ENCODE measurements around the gene CACNA2D3.

Gene CACNA2D3

GRCh38 chr3:54257125-54257720 lies 134.9 kb downstream of the CACNA2D3 start:
- DNase-seq (ENCODE audit: low read depth in 1 of 2, low spot score in 1 of 2): no peak
- in situ Hi-C loops (cut with HindIII; ENCODE audit: low pct_unique_long_range_greater_than_20kb, low sequenced_read_pairs): no loop called here
- no peak for TF ChIP-seq JUND (IDR thresholded peaks at IDR 0.05; ENCODE audit: low read depth)

DNA sequence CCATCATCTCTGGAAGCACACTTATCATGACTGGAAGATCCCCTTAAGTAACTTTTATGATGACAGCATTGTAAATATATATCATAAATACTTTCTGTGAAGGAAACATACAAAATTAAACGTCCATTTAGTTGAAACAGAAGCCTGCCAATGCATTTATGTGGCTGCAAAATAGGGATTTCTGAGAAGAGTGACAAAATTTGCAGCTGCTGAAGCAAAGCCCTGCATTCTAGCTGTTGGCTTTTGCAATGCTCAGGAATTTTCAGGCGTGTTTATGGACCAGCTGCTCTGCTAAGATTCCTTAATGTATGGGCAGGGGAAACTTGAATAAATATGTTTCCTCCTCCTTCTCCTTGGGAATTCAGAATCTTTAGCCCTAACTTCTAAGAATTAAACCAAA lies 137.3 kb downstream of the CACNA2D3 start:
- no peak for TF ChIP-seq JUND (IDR thresholded peaks at IDR 0.05; ENCODE audit: low read depth)
- in situ Hi-C loops (cut with HindIII; ENCODE audit: low pct_unique_long_range_greater_than_20kb, low sequenced_read_pairs): no loop called here
- no peak for DNase-seq (ENCODE audit: low read depth in 1 of 2, low spot score in 1 of 2)

GRCh38 chr3:54261141-54261540 lies 138.8 kb downstream of the CACNA2D3 start:
- in situ Hi-C loops (cut with HindIII; ENCODE audit: low pct_unique_long_range_greater_than_20kb, low sequenced_read_pairs): no loop called here
- no peak for DNase-seq (ENCODE audit: low read depth in 1 of 2, low spot score in 1 of 2)
- no peak for TF ChIP-seq JUND (IDR thresholded peaks at IDR 0.05; ENCODE audit: low read depth)

GRCh38 chr3:54262541-54262940 lies 140.2 kb downstream of the CACNA2D3 start:
- DNase-seq (ENCODE audit: low read depth in 1 of 2, low spot score in 1 of 2): no peak
- in situ Hi-C loops (cut with HindIII; ENCODE audit: low pct_unique_long_range_greater_than_20kb, low sequenced_read_pairs): no loop called here
- TF ChIP-seq JUND (IDR thresholded peaks at IDR 0.05; ENCODE audit: low read depth): no peak

DNA sequence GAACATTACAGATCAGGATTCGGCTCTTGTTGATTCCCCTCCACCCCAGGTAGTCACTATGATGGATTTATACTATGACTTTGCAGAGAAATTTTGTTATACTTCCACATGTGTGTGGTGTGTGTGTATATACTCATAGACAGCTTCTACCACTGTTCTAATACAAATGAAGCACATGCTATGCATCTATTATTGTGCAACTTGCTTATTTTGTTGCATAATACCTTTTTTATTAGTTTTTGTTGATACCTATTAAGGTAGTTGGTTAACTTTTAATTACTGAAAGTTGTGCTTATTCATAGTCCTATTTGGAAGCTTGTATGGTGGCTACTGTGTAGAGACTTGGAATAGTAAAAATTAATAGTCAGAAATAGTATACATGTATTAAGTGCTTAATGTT lies 140.6 kb downstream of the CACNA2D3 start:
- TF ChIP-seq JUND (IDR thresholded peaks at IDR 0.05; ENCODE audit: low read depth): no peak
- DNase-seq (ENCODE audit: low read depth in 1 of 2, low spot score in 1 of 2): no peak
- in situ Hi-C loops (cut with HindIII; ENCODE audit: low pct_unique_long_range_greater_than_20kb, low sequenced_read_pairs): no loop called here

DNA sequence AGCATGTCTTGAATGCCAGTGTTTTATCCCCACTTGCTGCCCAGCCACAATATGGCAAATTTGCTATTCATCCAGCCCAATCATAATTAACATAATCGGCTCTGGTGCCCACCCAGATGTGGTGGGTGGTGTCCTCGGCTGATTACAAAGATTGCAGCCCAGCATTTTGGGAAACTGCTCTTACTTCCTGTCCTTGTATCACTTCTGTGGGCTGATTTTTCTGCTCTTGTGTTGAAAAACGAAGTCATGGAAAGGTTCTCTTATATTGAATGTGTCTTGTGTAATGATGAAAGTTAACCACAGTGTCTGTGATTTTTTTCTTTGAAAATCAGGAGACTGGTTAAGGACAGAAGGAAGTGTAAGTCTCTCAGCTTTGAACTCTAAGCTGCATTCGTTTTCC lies 141.7 kb downstream of the CACNA2D3 start:
- in situ Hi-C loops (cut with HindIII; ENCODE audit: low pct_unique_long_range_greater_than_20kb, low sequenced_read_pairs): no loop called here
- DNase-seq (ENCODE audit: low read depth in 1 of 2, low spot score in 1 of 2): no peak
- no peak for TF ChIP-seq JUND (IDR thresholded peaks at IDR 0.05; ENCODE audit: low read depth)

GRCh38 chr3:54270816-54271526 lies 148.6 kb downstream of the CACNA2D3 start:
- in situ Hi-C loops (cut with HindIII; ENCODE audit: low pct_unique_long_range_greater_than_20kb, low sequenced_read_pairs): no loop called here
- TF ChIP-seq JUND (IDR thresholded peaks at IDR 0.05; ENCODE audit: low read depth): no peak
- DNase-seq (ENCODE audit: low read depth in 1 of 2, low spot score in 1 of 2): no peak

DNA sequence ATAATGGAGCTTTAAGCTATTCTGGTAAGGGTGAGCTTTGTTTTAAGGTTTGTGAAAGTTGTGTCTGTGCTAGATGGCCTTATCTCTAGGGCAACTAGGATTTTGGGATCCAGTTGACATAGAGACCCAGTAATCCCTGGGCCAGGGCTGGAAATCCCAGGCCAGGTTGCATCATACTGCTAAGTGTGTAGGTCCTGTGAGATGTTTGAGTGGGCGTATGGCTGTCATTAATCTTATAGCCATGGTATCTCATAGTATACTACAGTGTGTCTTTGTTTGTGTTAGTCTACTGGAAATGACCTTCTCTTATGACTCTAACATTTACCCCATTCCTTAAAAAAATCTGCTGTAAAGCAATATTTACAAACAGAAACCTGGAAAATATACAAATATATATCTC lies 151.4 kb downstream of the CACNA2D3 start:
- in situ Hi-C loops (cut with HindIII; ENCODE audit: low pct_unique_long_range_greater_than_20kb, low sequenced_read_pairs): no loop called here
- TF ChIP-seq JUND (IDR thresholded peaks at IDR 0.05; ENCODE audit: low read depth): no peak
- no peak for DNase-seq (ENCODE audit: low read depth in 1 of 2, low spot score in 1 of 2)

- in situ Hi-C loops (cut with HindIII; ENCODE audit: low pct_unique_long_range_greater_than_20kb, low sequenced_read_pairs): no loop called here
- no peak for DNase-seq (ENCODE audit: low read depth in 1 of 2, low spot score in 1 of 2)
- no peak for TF ChIP-seq JUND (IDR thresholded peaks at IDR 0.05; ENCODE audit: low read depth)
Observed at GRCh38 chr3:54274607-54275006, 152.3 kb downstream of the CACNA2D3 start.

GRCh38 chr3:54279005-54279583 lies 156.7 kb downstream of the CACNA2D3 start:
- peak; percentile 55; the same call in 1 of the 2 replicates for TF ChIP-seq JUND (IDR thresholded peaks at IDR 0.05; ENCODE audit: low read depth)
- DNase-seq (ENCODE audit: low read depth in 1 of 2, low spot score in 1 of 2): peak; percentile 7 to 71
- in situ Hi-C loops (cut with HindIII; ENCODE audit: low pct_unique_long_range_greater_than_20kb, low sequenced_read_pairs): no loop called here

- DNase-seq (ENCODE audit: low read depth in 1 of 2, low spot score in 1 of 2): no peak
Observed at GRCh38 chr3:54283470-54283869, 161.1 kb downstream of the CACNA2D3 start.

GRCh38 chr3:54294214-54294613 lies 171.9 kb downstream of the CACNA2D3 start:
- DNase-seq (ENCODE audit: low read depth in 1 of 2, low spot score in 1 of 2): peak in 1 of 2 experiments; percentile 7
- in situ Hi-C loops (cut with HindIII; ENCODE audit: low pct_unique_long_range_greater_than_20kb, low sequenced_read_pairs): no loop called here
- no peak for TF ChIP-seq JUND (IDR thresholded peaks at IDR 0.05; ENCODE audit: low read depth)

More at GRCh38 chr3:54283470-54283869, 161.1 kb downstream of the CACNA2D3 start:
- TF ChIP-seq JUND (IDR thresholded peaks at IDR 0.05; ENCODE audit: low read depth): no peak
- in situ Hi-C loops (cut with HindIII; ENCODE audit: low pct_unique_long_range_greater_than_20kb, low sequenced_read_pairs): no loop called here

- no peak for DNase-seq (ENCODE audit: low read depth in 1 of 2, low spot score in 1 of 2)
- TF ChIP-seq JUND (IDR thresholded peaks at IDR 0.05; ENCODE audit: low read depth): no peak
- in situ Hi-C loops (cut with HindIII; ENCODE audit: low pct_unique_long_range_greater_than_20kb, low sequenced_read_pairs): no loop called here
Observed at GRCh38 chr3:54296531-54296930, 174.2 kb downstream of the CACNA2D3 start.

Data from T47D (cell line).